Body of pancreas (tissue), 4 donors: ENCODE data around the gene DENND1A.

ENCODE experiments used
- POLR2A ChIP-seq, 3 donors: fragments of 450-650 bp; IDR thresholded peaks; one replicate each; pipeline ENCODE4 v1.6.1; 2016; ENCODE audit warnings: antibody characterized with exemption in 3 of 3, mild to moderate bottlenecking in 2 of 3
- TF ChIP-seq, protein P1 (sequence below), 7 experiments: fragments of 450-650 bp in 4 of 7; fragments of 200-600 bp in 3 of 7; sonication (generic) in 3 of 7; IDR thresholded peaks; one replicate each; pipeline ENCODE4 v1.5.1; 2016 to 2019; ENCODE audit warnings: antibody characterized with exemption in 7 of 7

DNA sequence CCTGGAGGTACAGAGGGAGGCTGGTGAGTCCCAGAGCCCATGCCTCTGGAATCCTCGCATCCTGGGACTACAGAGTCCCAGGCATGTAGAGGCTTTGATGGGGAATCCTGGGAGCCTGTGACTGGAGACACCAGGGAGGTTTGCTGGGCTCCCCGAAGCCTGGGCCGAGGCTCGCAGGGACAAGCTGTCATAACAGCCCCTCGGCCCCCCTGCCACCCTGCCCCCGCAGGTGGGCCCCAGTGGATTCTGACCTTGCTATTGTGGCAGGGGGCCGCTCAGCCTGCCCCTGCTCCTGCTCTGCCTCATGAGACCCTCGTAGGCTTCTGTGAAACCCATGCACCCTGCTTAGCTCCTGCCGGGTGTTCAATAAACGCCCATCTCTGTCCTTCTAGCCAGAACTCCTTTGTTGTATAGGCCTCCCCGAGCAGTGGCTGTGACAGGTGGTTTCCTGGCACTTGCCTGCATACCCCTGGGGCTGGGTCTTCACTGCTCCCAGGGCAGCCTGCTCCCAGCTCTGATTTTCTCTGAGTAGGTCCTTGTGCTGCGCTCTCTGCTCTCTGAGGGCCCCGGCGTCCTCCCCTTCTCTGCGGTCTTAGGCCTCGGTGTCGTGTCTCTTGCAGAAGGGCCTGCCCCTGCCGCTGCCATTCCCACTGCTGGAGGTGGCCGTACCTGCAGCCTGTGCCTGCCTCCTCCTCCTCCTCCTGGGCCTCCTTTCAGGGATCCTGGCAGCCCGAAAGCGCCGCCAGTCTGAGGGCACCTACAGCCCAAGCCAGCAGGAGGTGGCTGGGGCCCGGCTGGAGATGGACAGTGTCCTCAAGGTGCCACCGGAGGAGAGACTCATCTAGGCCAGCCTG, 553.5 kb downstream of the DENND1A start:
- TF ChIP-seq, protein P1, sequence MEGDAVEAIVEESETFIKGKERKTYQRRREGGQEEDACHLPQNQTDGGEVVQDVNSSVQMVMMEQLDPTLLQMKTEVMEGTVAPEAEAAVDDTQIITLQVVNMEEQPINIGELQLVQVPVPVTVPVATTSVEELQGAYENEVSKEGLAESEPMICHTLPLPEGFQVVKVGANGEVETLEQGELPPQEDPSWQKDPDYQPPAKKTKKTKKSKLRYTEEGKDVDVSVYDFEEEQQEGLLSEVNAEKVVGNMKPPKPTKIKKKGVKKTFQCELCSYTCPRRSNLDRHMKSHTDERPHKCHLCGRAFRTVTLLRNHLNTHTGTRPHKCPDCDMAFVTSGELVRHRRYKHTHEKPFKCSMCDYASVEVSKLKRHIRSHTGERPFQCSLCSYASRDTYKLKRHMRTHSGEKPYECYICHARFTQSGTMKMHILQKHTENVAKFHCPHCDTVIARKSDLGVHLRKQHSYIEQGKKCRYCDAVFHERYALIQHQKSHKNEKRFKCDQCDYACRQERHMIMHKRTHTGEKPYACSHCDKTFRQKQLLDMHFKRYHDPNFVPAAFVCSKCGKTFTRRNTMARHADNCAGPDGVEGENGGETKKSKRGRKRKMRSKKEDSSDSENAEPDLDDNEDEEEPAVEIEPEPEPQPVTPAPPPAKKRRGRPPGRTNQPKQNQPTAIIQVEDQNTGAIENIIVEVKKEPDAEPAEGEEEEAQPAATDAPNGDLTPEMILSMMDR (IDR thresholded peaks at IDR 0.05), result no peak
- no peak for TF ChIP-seq POLR2A (IDR thresholded peaks at IDR 0.05)
